ENCODE measurements around the gene NELFE.

Gene NELFE

GRCh38 chr6:31947070-31947675 is 11.6 kb downstream of the NELFE start:
- no peak overlapping the region for H3K4me3 ChIP-seq (ENCODE audit: low read depth, low read length)
- TF ChIP-seq CTCF (IDR thresholded peaks at IDR 0.05; ENCODE audit: borderline replicate concordance, insufficient read depth, low read depth, low read length): no peak

GRCh38 chr6:31946370-31946885 is 12.3 kb downstream of the NELFE start:
- no peak for TF ChIP-seq CTCF (IDR thresholded peaks at IDR 0.05; ENCODE audit: borderline replicate concordance, insufficient read depth, low read depth, low read length)
- H3K4me3 ChIP-seq (ENCODE audit: low read depth, low read length): no peak overlapping the region

GRCh38 chr6:31945507-31946369 is 13.0 kb downstream of the NELFE start, which contains the start of gene CFB:
Gene CFB, plus strand, starts transcription at chr6:31946095. Its CDS starts 127 bp downstream, at chr6:31946222.
- TF ChIP-seq CTCF (IDR thresholded peaks at IDR 0.05; ENCODE audit: borderline replicate concordance, insufficient read depth, low read depth, low read length): no peak

DNA sequence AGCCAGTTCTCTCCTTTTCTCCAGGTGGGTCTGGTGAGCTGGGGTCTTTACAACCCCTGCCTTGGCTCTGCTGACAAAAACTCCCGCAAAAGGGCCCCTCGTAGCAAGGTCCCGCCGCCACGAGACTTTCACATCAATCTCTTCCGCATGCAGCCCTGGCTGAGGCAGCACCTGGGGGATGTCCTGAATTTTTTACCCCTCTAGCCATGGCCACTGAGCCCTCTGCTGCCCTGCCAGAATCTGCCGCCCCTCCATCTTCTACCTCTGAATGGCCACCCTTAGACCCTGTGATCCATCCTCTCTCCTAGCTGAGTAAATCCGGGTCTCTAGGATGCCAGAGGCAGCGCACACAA is 13.6 kb downstream of the NELFE start:
- no peak overlapping the region for H3K4me3 ChIP-seq (ENCODE audit: low read depth, low read length)

More at GRCh38 chr6:31945507-31946369, 13.0 kb downstream of the NELFE start, which contains the start of gene CFB:
- no peak within 1 kb of the TSS for H3K4me3 ChIP-seq (ENCODE audit: low read depth, low read length)

DNA sequence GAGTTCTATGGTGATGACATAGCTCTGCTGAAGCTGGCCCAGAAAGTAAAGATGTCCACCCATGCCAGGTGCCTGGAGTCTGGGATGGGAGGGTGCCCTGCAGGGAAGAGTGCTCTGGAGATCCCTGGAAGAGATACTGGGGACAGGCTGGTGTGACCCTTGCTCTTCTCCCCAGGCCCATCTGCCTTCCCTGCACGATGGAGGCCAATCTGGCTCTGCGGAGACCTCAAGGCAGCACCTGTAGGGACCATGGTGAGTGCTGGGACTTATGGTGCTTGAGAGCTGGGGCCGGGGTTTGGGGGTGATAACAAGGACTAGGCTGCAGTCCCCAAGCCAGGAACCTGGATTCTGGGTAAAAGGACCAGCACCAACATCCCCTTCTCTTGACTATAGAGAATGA is 15.0 kb downstream of the NELFE start:
- no peak for TF ChIP-seq CTCF (IDR thresholded peaks at IDR 0.05; ENCODE audit: borderline replicate concordance, insufficient read depth, low read depth, low read length)
- no peak overlapping the region for H3K4me3 ChIP-seq (ENCODE audit: low read depth, low read length)

More for the DNA sequence above, 13.6 kb downstream of the NELFE start:
- no peak for TF ChIP-seq CTCF (IDR thresholded peaks at IDR 0.05; ENCODE audit: borderline replicate concordance, insufficient read depth, low read depth, low read length)

DNA sequence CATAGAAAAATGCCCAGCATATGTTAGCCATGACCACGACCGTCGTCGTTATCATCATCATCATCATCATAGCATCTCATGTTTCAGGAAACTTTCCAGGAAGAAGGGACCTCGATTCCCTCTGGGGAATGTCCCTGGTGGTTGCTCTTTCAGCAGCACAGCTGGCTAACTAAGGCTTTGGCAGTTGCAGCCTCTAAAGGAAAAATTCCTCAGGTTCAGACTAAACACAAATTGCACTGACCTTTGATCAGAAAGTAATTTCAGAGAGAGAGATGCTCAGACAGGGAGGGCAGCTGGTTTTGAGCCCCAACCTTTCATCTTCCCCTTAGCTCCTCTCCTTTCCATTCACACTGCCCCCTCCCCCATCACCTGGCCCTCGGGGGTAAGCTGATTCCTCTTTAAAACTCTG is 18.5 kb downstream of the NELFE start:
- H3K4me3 ChIP-seq (ENCODE audit: low read depth, low read length): no peak overlapping the region
- no peak for TF ChIP-seq CTCF (IDR thresholded peaks at IDR 0.05; ENCODE audit: borderline replicate concordance, insufficient read depth, low read depth, low read length)

Measured in GM12875 (cell line).